ENCODE results near the gene BRD2. TPM values are rescaled to one million over a fixed set of nuclear protein-coding genes. Genes with fewer than 3 reads are reported as not detected.

BRD2 gene
- 68.0 and 115 TPM in 2 replicates for total RNA-seq

GRCh38 chr6:32968093-32968866 lies at the start of gene BRD2:
Gene BRD2 (plus strand): TSS chr6:32968594. CDS start chr6:32972899, 4,305 bp downstream.

DNA sequence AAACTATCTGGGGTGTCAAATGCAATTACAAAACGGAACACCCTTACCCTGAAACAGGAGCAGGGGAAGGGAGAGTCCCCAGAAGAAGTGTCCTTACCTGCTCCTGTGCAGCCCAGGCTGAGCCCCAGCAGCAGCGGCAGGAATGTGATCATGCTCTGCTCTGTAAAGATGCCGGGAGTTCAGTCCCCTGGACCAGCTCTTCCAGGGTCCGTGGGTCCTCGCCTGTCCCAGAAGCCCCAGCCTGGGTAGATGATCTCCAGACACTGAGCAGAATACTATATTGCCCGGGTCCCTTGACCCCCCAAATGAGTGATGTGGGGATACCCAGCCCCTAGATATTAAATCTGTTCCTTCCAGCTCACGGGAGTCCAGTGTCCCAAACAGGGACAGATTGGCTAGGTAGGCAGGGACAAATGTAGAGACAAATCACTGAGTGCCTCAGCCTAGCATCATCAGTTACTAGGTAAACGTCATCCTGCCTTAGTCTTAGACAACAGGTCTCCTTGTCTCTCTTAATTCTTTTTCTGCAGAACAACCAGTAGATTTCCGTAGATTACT lies 27.7 kb upstream of the BRD2 start, which contains the start of gene HLA-DMB:
TSS of gene HLA-DMB (minus strand) at position 373 of the 558 bp plus-strand sequence. CDS start at position 152, 221 bp downstream.

GRCh38 chr6:32952817-32953739 lies 15.3 kb upstream of the BRD2 start, which contains the start of gene HLA-DMA:
Gene HLA-DMA (minus strand): TSS chr6:32953097. CDS start chr6:32953036, 61 bp downstream.

GRCh38 chr6:33008944-33009861 lies 40.8 kb downstream of the BRD2 start, which contains the start of gene HLA-DOA:
Gene HLA-DOA (minus strand): TSS chr6:33009591.

Other genes starting within 250 kb of the BRD2 start
- gene HLA-DQA2, start 227.2 kb upstream of the BRD2 start, total RNA-seq = not detected in 2 replicates
- not detected in 2 replicates for gene HLA-DQB2, start 205.1 kb upstream of the BRD2 start, total RNA-seq
- gene HLA-DOB, start 151.6 kb upstream of the BRD2 start, total RNA-seq = 0.16 and 0.26 TPM in 2 replicates
- gene TAP2, start 129.9 kb upstream of the BRD2 start, total RNA-seq = 6.6 and 7.8 TPM in 2 replicates
- gene PSMB8, start 124.5 kb upstream of the BRD2 start, total RNA-seq = 44.0 and 73.2 TPM in 2 replicates
- gene TAP1, start 114.9 kb upstream of the BRD2 start, total RNA-seq = 21.0 and 48.4 TPM in 2 replicates
- gene PSMB9, start 114.4 kb upstream of the BRD2 start, total RNA-seq = 7.8 and 43.2 TPM in 2 replicates
- gene HLA-DMB, start 27.6 kb upstream of the BRD2 start, total RNA-seq = 4.6 TPM in 1 of 2 replicates, not detected in the other
- 1.0 and 9.3 TPM in 2 replicates for gene HLA-DMA, start 15.5 kb upstream of the BRD2 start, total RNA-seq
- 0.16 TPM in 1 of 2 replicates, not detected in the other for gene HLA-DOA, start 41.0 kb downstream of the BRD2 start, total RNA-seq
- gene HLA-DPA1, start 105.1 kb downstream of the BRD2 start, total RNA-seq = 1.3 and 1.8 TPM in 2 replicates
- gene HLA-DPB1, start 107.4 kb downstream of the BRD2 start, total RNA-seq = 20.7 and 48.1 TPM in 2 replicates
- 0.16 TPM in 1 of 2 replicates, not detected in the other for gene COL11A2, start 223.9 kb downstream of the BRD2 start, total RNA-seq
- 18.2 and 30.1 TPM in 2 replicates for gene RXRB, start 232.1 kb downstream of the BRD2 start, total RNA-seq
- 125 and 202 TPM in 2 replicates for gene SLC39A7, start 232.3 kb downstream of the BRD2 start, total RNA-seq
- 4.9 and 16.4 TPM in 2 replicates for gene HSD17B8, start 236.1 kb downstream of the BRD2 start, total RNA-seq
- 17.8 and 22.0 TPM in 2 replicates for gene RING1, start 239.9 kb downstream of the BRD2 start, total RNA-seq